Measurements from ENCODE around the gene ARMC9.
A peak's percentile ranks its signal among the peaks of the same experiment; 100 is the strongest.

- TF ChIP-seq CTCF (conservative IDR thresholded peaks at IDR 0.05; ENCODE audit: low read depth, low read length) = peak; percentile 66
- no peak for TF ChIP-seq EZH2 (IDR thresholded peaks at IDR 0.05; ENCODE audit: borderline replicate concordance, low read depth, low read length, poor library complexity, severe bottlenecking)
Observed at GRCh38 chr2:231297108-231297908, 98.9 kb downstream of the ARMC9 start.
